Astrocyte of the spinal cord (primary cell): Measurements from ENCODE around the gene CSRP3.
A peak's percentile ranks its signal among the peaks of the same experiment; 100 is the strongest.

ENCODE experiments used
- DNase-seq: peaks from one replicate; pipeline ENCODE4 v3.0.0; 2011; ENCODE audit warnings: low read depth, low spot score
- H3K4me3 ChIP-seq: 2 replicates; pipeline ENCODE4 v1.5.1; 2011; ENCODE audit warnings: low read depth, mild to moderate bottlenecking, low read length, moderate library complexity
- CTCF ChIP-seq: IDR thresholded peaks from 2 replicates; pipeline ENCODE4 v1.5.1; 2012; ENCODE audit warnings: low read depth, mild to moderate bottlenecking, low read length, inconsistent platforms
- in situ Hi-C: cut with HindIII; loops from 2 replicates; pipeline ENCODE4 v1.10.0; 2017; ENCODE audit warnings: low sequenced_read_pairs

The CSRP3 gene

GRCh38 chr11:19237813-19238212 is 36.0 kb upstream of the CSRP3 start:
- no peak for TF ChIP-seq CTCF
- H3K4me3 ChIP-seq, result no peak overlapping the region
- in situ Hi-C loops, result no loop called here
- no peak for DNase-seq

GRCh38 chr11:19237381-19237780 is 35.6 kb upstream of the CSRP3 start:
- H3K4me3 ChIP-seq, result no peak overlapping the region
- DNase-seq, result no peak
- TF ChIP-seq CTCF, result no peak
- in situ Hi-C loops, result no loop called here

GRCh38 chr11:19234231-19234817 is 32.5 kb upstream of the CSRP3 start:
- no peak for DNase-seq
- no peak for TF ChIP-seq CTCF
- H3K4me3 ChIP-seq, result no peak overlapping the region
- in situ Hi-C loops, result no loop called here

GRCh38 chr11:19232910-19233503 is 31.2 kb upstream of the CSRP3 start:
- in situ Hi-C loops, result no loop called here
- no peak overlapping the region for H3K4me3 ChIP-seq
- no peak for TF ChIP-seq CTCF
- peak; percentile 84 for DNase-seq

GRCh38 chr11:19229671-19230070 is 27.9 kb upstream of the CSRP3 start:
- TF ChIP-seq CTCF, result no peak
- DNase-seq, result no peak
- in situ Hi-C loops, result no loop called here
- no peak overlapping the region for H3K4me3 ChIP-seq

GRCh38 chr11:19228968-19229367 is 27.2 kb upstream of the CSRP3 start:
- no peak overlapping the region for H3K4me3 ChIP-seq
- no peak for TF ChIP-seq CTCF
- in situ Hi-C loops, result no loop called here
- no peak for DNase-seq
